Measurements from ENCODE around the gene SEMA3C.

SEMA3C gene

GRCh38 chr7:80763289-80763688, 155.6 kb downstream of the SEMA3C start:
- TF ChIP-seq NFIC (IDR thresholded peaks at IDR 0.05) (no peak), EP300 (IDR thresholded peaks at IDR 0.05; ENCODE audit: borderline replicate concordance) (no peak), YY1 (IDR thresholded peaks at IDR 0.05; ENCODE audit: low read depth) (no peak)

GRCh38 chr7:80760292-80760691, 158.6 kb downstream of the SEMA3C start:
- TF ChIP-seq, protein P1, sequence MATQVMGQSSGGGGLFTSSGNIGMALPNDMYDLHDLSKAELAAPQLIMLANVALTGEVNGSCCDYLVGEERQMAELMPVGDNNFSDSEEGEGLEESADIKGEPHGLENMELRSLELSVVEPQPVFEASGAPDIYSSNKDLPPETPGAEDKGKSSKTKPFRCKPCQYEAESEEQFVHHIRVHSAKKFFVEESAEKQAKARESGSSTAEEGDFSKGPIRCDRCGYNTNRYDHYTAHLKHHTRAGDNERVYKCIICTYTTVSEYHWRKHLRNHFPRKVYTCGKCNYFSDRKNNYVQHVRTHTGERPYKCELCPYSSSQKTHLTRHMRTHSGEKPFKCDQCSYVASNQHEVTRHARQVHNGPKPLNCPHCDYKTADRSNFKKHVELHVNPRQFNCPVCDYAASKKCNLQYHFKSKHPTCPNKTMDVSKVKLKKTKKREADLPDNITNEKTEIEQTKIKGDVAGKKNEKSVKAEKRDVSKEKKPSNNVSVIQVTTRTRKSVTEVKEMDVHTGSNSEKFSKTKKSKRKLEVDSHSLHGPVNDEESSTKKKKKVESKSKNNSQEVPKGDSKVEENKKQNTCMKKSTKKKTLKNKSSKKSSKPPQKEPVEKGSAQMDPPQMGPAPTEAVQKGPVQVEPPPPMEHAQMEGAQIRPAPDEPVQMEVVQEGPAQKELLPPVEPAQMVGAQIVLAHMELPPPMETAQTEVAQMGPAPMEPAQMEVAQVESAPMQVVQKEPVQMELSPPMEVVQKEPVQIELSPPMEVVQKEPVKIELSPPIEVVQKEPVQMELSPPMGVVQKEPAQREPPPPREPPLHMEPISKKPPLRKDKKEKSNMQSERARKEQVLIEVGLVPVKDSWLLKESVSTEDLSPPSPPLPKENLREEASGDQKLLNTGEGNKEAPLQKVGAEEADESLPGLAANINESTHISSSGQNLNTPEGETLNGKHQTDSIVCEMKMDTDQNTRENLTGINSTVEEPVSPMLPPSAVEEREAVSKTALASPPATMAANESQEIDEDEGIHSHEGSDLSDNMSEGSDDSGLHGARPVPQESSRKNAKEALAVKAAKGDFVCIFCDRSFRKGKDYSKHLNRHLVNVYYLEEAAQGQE (IDR thresholded peaks at IDR 0.05; ENCODE audit: low read depth), result no peak
- TF ChIP-seq TCF12 (IDR thresholded peaks at IDR 0.05; ENCODE audit: low read depth) (no peak), EP300 (IDR thresholded peaks at IDR 0.05; ENCODE audit: borderline replicate concordance) (no peak), USF1 (IDR thresholded peaks at IDR 0.05) (no peak), YY1 (IDR thresholded peaks at IDR 0.05; ENCODE audit: low read depth) (no peak), EGR1 (IDR thresholded peaks at IDR 0.05) (no peak), TAF1 (IDR thresholded peaks at IDR 0.05; ENCODE audit: low read depth) (no peak), RAD21 (IDR thresholded peaks at IDR 0.05; ENCODE audit: low read depth) (no peak), FOXM1 (IDR thresholded peaks at IDR 0.05; ENCODE audit: borderline replicate concordance, low read depth) (no peak), ZBTB7A (IDR thresholded peaks at IDR 0.05; ENCODE audit: low read depth) (no peak), CREB1 (IDR thresholded peaks at IDR 0.05; ENCODE audit: low read depth) (no peak), TEAD4 (IDR thresholded peaks at IDR 0.05) (no peak), CEBPB (IDR thresholded peaks at IDR 0.05) (no peak), NFIC (IDR thresholded peaks at IDR 0.05) (no peak)
- TF ChIP-seq, protein P2, sequence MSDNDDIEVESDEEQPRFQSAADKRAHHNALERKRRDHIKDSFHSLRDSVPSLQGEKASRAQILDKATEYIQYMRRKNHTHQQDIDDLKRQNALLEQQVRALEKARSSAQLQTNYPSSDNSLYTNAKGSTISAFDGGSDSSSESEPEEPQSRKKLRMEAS (IDR thresholded peaks at IDR 0.05), result no peak

DNA sequence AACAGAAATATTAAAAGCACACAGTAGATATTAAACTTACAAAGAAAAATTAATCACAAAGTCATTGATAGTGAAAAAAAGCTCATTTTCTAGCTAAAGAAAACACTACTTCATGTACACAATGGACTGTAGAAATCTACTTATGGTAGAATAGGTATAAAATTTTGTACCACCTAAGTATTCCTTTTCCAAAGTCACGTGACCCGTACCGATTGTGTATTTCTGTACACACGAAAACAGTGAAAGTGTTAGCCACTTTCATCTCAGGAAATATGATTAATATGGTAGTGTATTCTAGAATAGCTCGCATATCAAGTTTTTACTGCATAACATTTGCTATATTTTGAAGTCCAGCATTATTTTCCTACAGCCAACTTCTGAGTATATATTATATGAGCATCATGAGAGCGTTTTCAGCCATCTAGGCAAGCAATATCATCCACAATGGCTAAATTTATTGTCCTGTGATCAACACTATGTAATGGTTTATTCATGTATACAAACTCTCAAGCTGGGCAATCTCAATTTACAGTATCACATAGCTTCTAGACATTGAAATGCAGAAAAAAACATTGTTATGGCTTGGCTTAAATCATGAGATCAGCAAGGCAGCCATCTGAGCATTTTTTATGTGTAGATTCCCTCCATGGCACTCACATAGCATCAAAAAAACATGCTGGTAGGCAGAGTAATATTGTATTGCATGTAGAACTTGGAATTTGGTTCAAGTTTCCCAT, 165.7 kb downstream of the SEMA3C start:
- TF ChIP-seq NFIC (IDR thresholded peaks at IDR 0.05) (no peak), ZBTB7A (IDR thresholded peaks at IDR 0.05; ENCODE audit: low read depth) (no peak), EP300 (IDR thresholded peaks at IDR 0.05; ENCODE audit: borderline replicate concordance) (no peak), RAD21 (IDR thresholded peaks at IDR 0.05; ENCODE audit: low read depth) (no peak), TAF1 (IDR thresholded peaks at IDR 0.05; ENCODE audit: low read depth) (no peak)

- TF ChIP-seq EGR1 (IDR thresholded peaks at IDR 0.05), result no peak
- TF ChIP-seq, protein P2 (IDR thresholded peaks at IDR 0.05), result no peak
- no peak for TF ChIP-seq NFIC (IDR thresholded peaks at IDR 0.05)
- no peak for TF ChIP-seq ZBTB7A (IDR thresholded peaks at IDR 0.05; ENCODE audit: low read depth)
- no peak for TF ChIP-seq CEBPB (IDR thresholded peaks at IDR 0.05)
- no peak for TF ChIP-seq TAF1 (IDR thresholded peaks at IDR 0.05; ENCODE audit: low read depth)
- no peak for TF ChIP-seq TEAD4 (IDR thresholded peaks at IDR 0.05)
- no peak for TF ChIP-seq EP300 (IDR thresholded peaks at IDR 0.05; ENCODE audit: borderline replicate concordance)
- no peak for TF ChIP-seq RAD21 (IDR thresholded peaks at IDR 0.05; ENCODE audit: low read depth)
- TF ChIP-seq USF1 (IDR thresholded peaks at IDR 0.05), result no peak
- TF ChIP-seq, protein P1 (IDR thresholded peaks at IDR 0.05; ENCODE audit: low read depth), result no peak
- no peak for TF ChIP-seq TCF12 (IDR thresholded peaks at IDR 0.05; ENCODE audit: low read depth)
- TF ChIP-seq YY1 (IDR thresholded peaks at IDR 0.05; ENCODE audit: low read depth), result no peak
- no peak for TF ChIP-seq FOXM1 (IDR thresholded peaks at IDR 0.05; ENCODE audit: borderline replicate concordance, low read depth)
- TF ChIP-seq CREB1 (IDR thresholded peaks at IDR 0.05; ENCODE audit: low read depth), result no peak
Measured at GRCh38 chr7:80749270-80749669, 169.6 kb downstream of the SEMA3C start.

- TF ChIP-seq, protein P1 (IDR thresholded peaks at IDR 0.05; ENCODE audit: low read depth), result no peak
- peak; percentile 65 for TF ChIP-seq TCF12 (IDR thresholded peaks at IDR 0.05; ENCODE audit: low read depth)
- no peak for TF ChIP-seq CREB1 (IDR thresholded peaks at IDR 0.05; ENCODE audit: low read depth)
- TF ChIP-seq NFIC (IDR thresholded peaks at IDR 0.05), result peak; percentile 66; the same call in 1 of the 2 replicates
- peak; percentile 62; the same call in 1 of the 2 replicates for TF ChIP-seq TEAD4 (IDR thresholded peaks at IDR 0.05)
- no peak for TF ChIP-seq ZBTB7A (IDR thresholded peaks at IDR 0.05; ENCODE audit: low read depth)
- TF ChIP-seq EGR1 (IDR thresholded peaks at IDR 0.05), result no peak
- TF ChIP-seq, protein P2 (IDR thresholded peaks at IDR 0.05), result no peak
- TF ChIP-seq RAD21 (IDR thresholded peaks at IDR 0.05; ENCODE audit: low read depth), result peak; percentile 0; the same call in 1 of the 2 replicates
- peak; percentile 89 for TF ChIP-seq CEBPB (IDR thresholded peaks at IDR 0.05)
- peak; percentile 90 for TF ChIP-seq FOXM1 (IDR thresholded peaks at IDR 0.05; ENCODE audit: borderline replicate concordance, low read depth)
- TF ChIP-seq EP300 (IDR thresholded peaks at IDR 0.05; ENCODE audit: borderline replicate concordance), result peak; percentile 88
- no peak for TF ChIP-seq TAF1 (IDR thresholded peaks at IDR 0.05; ENCODE audit: low read depth)
- 0 out of 2 replicates have a peak, but pooled peaks have one; percentile 10 for TF ChIP-seq YY1 (IDR thresholded peaks at IDR 0.05; ENCODE audit: low read depth)
- no peak for TF ChIP-seq USF1 (IDR thresholded peaks at IDR 0.05)
Measured at GRCh38 chr7:80748363-80749042, 170.3 kb downstream of the SEMA3C start.

All from Ishikawa (cell line).